Ishikawa (cell line): Measurements from ENCODE around the gene RBCK1.

Experiments
- CEBPB ChIP-seq: IDR thresholded peaks from 2 replicates; pipeline ENCODE4 v1.6.1; 2012
- CREB1 ChIP-seq: IDR thresholded peaks from 2 replicates; pipeline ENCODE4 v1.6.1; 2012; ENCODE audit warnings: low read depth
- EP300 ChIP-seq: IDR thresholded peaks from 2 replicates; pipeline ENCODE4 v1.6.1; 2012; ENCODE audit warnings: borderline replicate concordance
- RAD21 ChIP-seq: IDR thresholded peaks from 2 replicates; pipeline ENCODE4 v1.6.1; 2012; ENCODE audit warnings: low read depth
- REST ChIP-seq: IDR thresholded peaks from 2 replicates; pipeline ENCODE4 v1.6.1; 2012; ENCODE audit warnings: low read depth, mild to moderate bottlenecking
- TAF1 ChIP-seq: IDR thresholded peaks from 2 replicates; pipeline ENCODE4 v1.6.1; 2012; ENCODE audit warnings: low read depth, mild to moderate bottlenecking
- TCF12 ChIP-seq: IDR thresholded peaks from 2 replicates; pipeline ENCODE4 v1.6.1; 2012; ENCODE audit warnings: low read depth
- USF1 ChIP-seq: IDR thresholded peaks from 2 replicates; pipeline ENCODE4 v1.6.1; 2012
- YY1 ChIP-seq: IDR thresholded peaks from 2 replicates; pipeline ENCODE4 v1.6.1; 2012; ENCODE audit warnings: low read depth

GRCh38 chr20:467755-468154, 59.7 kb downstream of the RBCK1 start:
- TF ChIP-seq REST, result no peak
- TF ChIP-seq CREB1, result no peak
- no peak for TF ChIP-seq TCF12
- no peak for TF ChIP-seq RAD21
- no peak for TF ChIP-seq EP300
- TF ChIP-seq USF1, result no peak
- TF ChIP-seq YY1, result no peak
- TF ChIP-seq CEBPB, result no peak
- TF ChIP-seq TAF1, result no peak
